Endodermal cell (in vitro differentiated cells): ENCODE data around the gene LCE2D. TPM values are rescaled to one million over a fixed set of nuclear protein-coding genes. Genes with fewer than 3 reads are reported as not detected.

ENCODE experiments used
- DNase-seq: peaks from one replicate; pipeline ENCODE4 v3.0.0-alpha.2; 2017
- H3K27ac ChIP-seq: 2 replicates; pipeline ENCODE4 v1.5.1; 2013; ENCODE audit warnings: mild to moderate bottlenecking, low read depth, low read length, moderate library complexity
- H3K27me3 ChIP-seq: 2 replicates; pipeline ENCODE4 v1.6.1; 2013; ENCODE audit warnings: mild to moderate bottlenecking, low read length, moderate library complexity; ENCODE audit not compliant: insufficient read depth, control insufficient read depth, poor library complexity, severe bottlenecking
- H3K36me3 ChIP-seq: 2 replicates; pipeline ENCODE4 v1.7.0; 2013; ENCODE audit warnings: mild to moderate bottlenecking, low read length, moderate library complexity; ENCODE audit not compliant: control insufficient read depth, insufficient read depth
- H3K4me1 ChIP-seq: one replicate; pipeline ENCODE4 v1.7.0; 2013; ENCODE audit warnings: low read length; ENCODE audit not compliant: control insufficient read depth, insufficient read depth
- H3K4me3 ChIP-seq: 2 replicates; pipeline ENCODE4 v1.5.1; 2013; ENCODE audit warnings: mild to moderate bottlenecking, low read length, moderate library complexity
- H3K9ac ChIP-seq: 2 replicates; pipeline ENCODE4 v1.6.1; 2013; ENCODE audit warnings: mild to moderate bottlenecking, low read length, moderate library complexity; ENCODE audit not compliant: poor library complexity, severe bottlenecking; ENCODE audit errors: extremely low read depth
- H3K9me3 ChIP-seq: 2 replicates; pipeline ENCODE4 v1.6.1; 2013; ENCODE audit warnings: mild to moderate bottlenecking, low read length, moderate library complexity; ENCODE audit not compliant: control insufficient read depth
- H3K27ac Mint-ChIP-seq: 2 replicates; pipeline ENCODE4 v1.8.0; 2020; ENCODE audit warnings: mixed read lengths
- H3K27me3 Mint-ChIP-seq: 2 replicates; pipeline ENCODE4 v1.8.0; 2021; ENCODE audit warnings: mild to moderate bottlenecking, mixed read lengths; ENCODE audit not compliant: insufficient read depth
- H3K36me3 Mint-ChIP-seq: 2 replicates; pipeline ENCODE4 v1.8.0; 2020; ENCODE audit warnings: low read depth, mixed read lengths
- H3K4me1 Mint-ChIP-seq: 2 replicates; pipeline ENCODE4 v1.8.0; 2020; ENCODE audit warnings: mixed read lengths
- H3K4me3 Mint-ChIP-seq: 2 replicates; pipeline ENCODE4 v1.8.0; 2020; ENCODE audit warnings: mild to moderate bottlenecking, moderate library complexity, mixed read lengths
- H3K9me3 Mint-ChIP-seq: 2 replicates; pipeline ENCODE4 v1.8.0; 2020; ENCODE audit warnings: mild to moderate bottlenecking, mixed read lengths
- WGBS, 2 experiments: methylation state at CpG; one replicate each; pipeline versions ENCODE4 v1.1.5 to v1.1.7; 2013; ENCODE audit warnings: missing lambda C conversion rate in 2 of 2, mixed read lengths in 1 of 2; ENCODE audit not compliant: insufficient coverage in 1 of 2, insufficient read length in 1 of 2; 5-methylcytosine and 5-hydroxymethylcytosine counted together
- total RNA-seq, 2 donors: library from RNA; stranded (reverse); fragmentation: NEBNext Ultra II Directional in 1 of 2; extraction: Animal tissue kit (Norgen Biotek cat#: 25700) in 1 of 2; gene quantifications; 2 replicates in 1 of 2; 3 replicates in 1 of 2; pipeline ENCODE4 v1.2.1, GENCODE V29; 2021
- TF ChIP-seq, protein P1 (sequence below): fragments of 200-600 bp; sonication (generic); conservative IDR thresholded peaks from 2 replicates; pipeline ENCODE4 v1.5.0; 2021; ENCODE audit warnings: antibody characterized with exemption, mild to moderate bottlenecking

LCE2D gene
- total RNA-seq, 2 donors from 2014 or later = not detected

GRCh38 chr1:152630596-152630995 lies 32.6 kb upstream of the LCE2D start:
- 68 to 88% methylated on average over 2 to 3 of the region's 3 CpGs for WGBS, 2 experiments
- Histone ChIP-seq H3K27ac (no peak overlapping the region), H3K4me3 (no peak overlapping the region), H3K9ac (no peak overlapping the region), H3K27me3 (no peaks in the 10 kb centered on the region), H3K9me3 (peaks cover 74% of the 10 kb centered on the region), H3K4me1 (no peaks in the 10 kb centered on the region), H3K36me3 (no peaks in the 10 kb centered on the region)
- H3K4me1 Mint-ChIP-seq = no peaks in the 10 kb centered on the region
- H3K4me3 Mint-ChIP-seq = no peak overlapping the region
- H3K36me3 Mint-ChIP-seq = no peaks in the 10 kb centered on the region
- H3K9me3 Mint-ChIP-seq = peaks cover 96% of the 10 kb centered on the region
- H3K27ac Mint-ChIP-seq = no peak overlapping the region
- TF ChIP-seq, protein P1, sequence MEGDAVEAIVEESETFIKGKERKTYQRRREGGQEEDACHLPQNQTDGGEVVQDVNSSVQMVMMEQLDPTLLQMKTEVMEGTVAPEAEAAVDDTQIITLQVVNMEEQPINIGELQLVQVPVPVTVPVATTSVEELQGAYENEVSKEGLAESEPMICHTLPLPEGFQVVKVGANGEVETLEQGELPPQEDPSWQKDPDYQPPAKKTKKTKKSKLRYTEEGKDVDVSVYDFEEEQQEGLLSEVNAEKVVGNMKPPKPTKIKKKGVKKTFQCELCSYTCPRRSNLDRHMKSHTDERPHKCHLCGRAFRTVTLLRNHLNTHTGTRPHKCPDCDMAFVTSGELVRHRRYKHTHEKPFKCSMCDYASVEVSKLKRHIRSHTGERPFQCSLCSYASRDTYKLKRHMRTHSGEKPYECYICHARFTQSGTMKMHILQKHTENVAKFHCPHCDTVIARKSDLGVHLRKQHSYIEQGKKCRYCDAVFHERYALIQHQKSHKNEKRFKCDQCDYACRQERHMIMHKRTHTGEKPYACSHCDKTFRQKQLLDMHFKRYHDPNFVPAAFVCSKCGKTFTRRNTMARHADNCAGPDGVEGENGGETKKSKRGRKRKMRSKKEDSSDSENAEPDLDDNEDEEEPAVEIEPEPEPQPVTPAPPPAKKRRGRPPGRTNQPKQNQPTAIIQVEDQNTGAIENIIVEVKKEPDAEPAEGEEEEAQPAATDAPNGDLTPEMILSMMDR = no peak
- no peaks in the 10 kb centered on the region for H3K27me3 Mint-ChIP-seq
- no peak for DNase-seq

DNA sequence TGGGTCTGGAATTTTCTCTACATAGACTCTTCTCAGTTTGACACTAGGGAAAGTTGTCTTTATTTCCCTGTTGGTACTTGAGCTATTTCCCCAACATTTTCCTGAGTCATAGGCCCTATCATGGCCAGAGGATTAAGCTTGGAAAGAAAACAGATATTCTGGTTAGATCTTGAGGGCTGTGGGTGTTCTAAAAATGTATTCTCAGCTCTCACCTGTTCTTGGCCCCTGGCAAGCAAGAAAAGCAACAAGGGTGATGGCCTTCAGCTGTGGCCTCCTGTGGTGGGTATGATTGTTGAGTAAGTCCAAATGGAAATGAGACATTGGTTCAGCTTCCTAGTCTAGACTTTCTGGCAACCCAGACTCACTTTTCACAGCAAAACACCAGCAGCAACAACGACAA lies 22.8 kb upstream of the LCE2D start:
- no peak for DNase-seq
- no peaks in the 10 kb centered on the region for H3K36me3 ChIP-seq
- H3K27me3 ChIP-seq = no peaks in the 10 kb centered on the region
- Mint-ChIP-seq H3K4me3 (no peak overlapping the region), H3K27me3 (no peaks in the 10 kb centered on the region), H3K9me3 (peaks cover 94% of the 10 kb centered on the region), H3K4me1 (no peaks in the 10 kb centered on the region), H3K27ac (no peak overlapping the region), H3K36me3 (peaks cover 2% of the 10 kb centered on the region)
- no peak overlapping the region for H3K4me3 ChIP-seq
- peaks cover 79% of the 10 kb centered on the region for H3K9me3 ChIP-seq
- no peak overlapping the region for H3K27ac ChIP-seq
- WGBS, 2 experiments = 25 to 36% methylated on average over 1 of the region's 1 CpG
- no peak overlapping the region for H3K9ac ChIP-seq
- TF ChIP-seq, protein P1 = no peak
- no peaks in the 10 kb centered on the region for H3K4me1 ChIP-seq

GRCh38 chr1:152643945-152644344 lies 19.2 kb upstream of the LCE2D start:
- Histone ChIP-seq H3K4me1 (no peaks in the 10 kb centered on the region), H3K27me3 (no peaks in the 10 kb centered on the region), H3K36me3 (no peaks in the 10 kb centered on the region), H3K9me3 (peaks cover 80% of the 10 kb centered on the region), H3K4me3 (no peak overlapping the region), H3K9ac (no peak overlapping the region), H3K27ac (no peak overlapping the region)
- Mint-ChIP-seq H3K9me3 (peaks cover 93% of the 10 kb centered on the region), H3K4me1 (no peaks in the 10 kb centered on the region), H3K27me3 (no peaks in the 10 kb centered on the region), H3K36me3 (no peaks in the 10 kb centered on the region), H3K27ac (no peak overlapping the region), H3K4me3 (no peak overlapping the region)
- 53 to 63% methylated on average over 2 to 3 of the region's 3 CpGs for WGBS, 2 experiments
- TF ChIP-seq, protein P1 = no peak
- DNase-seq = no peak
